Measurements from ENCODE around the gene LAMA4. TPM values are rescaled to one million over a fixed set of nuclear protein-coding genes. Genes with fewer than 3 reads are reported as not detected.

Gene LAMA4
- total RNA-seq, 1 experiment from 2014 or later = 9.4 TPM

DNA sequence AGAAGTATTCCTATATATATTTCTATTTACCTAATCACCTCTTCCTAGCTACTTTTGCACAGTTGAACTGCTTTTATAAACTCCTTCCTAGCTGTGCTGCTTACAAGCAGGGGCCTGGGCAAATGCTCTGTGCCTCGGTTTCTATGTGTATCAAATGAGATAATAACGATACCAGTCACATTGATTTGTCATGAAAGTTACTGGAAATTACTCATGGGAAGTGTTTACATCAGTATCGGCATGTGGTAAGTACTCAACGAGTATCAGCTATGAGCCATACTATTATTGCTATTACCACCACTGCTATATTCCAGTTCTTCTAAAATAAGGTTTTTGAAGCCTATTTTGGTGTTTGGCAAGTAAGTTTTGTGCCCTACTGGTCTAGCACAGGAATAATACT lies 4.9 kb downstream of the LAMA4 start:
- H3K9me2 ChIP-seq (replicated peaks; ENCODE audit: low read length) = no peaks in the 10 kb centered on the region
- intact Hi-C loops (cut with micrococcal nuclease) = no loop called here
- no peaks in the 10 kb centered on the region for H3F3A ChIP-seq (ENCODE audit: low read length, unreplicated experiment)
- no peaks in the 10 kb centered on the region for H3K27me3 ChIP-seq (ENCODE audit: low read length)
- peaks cover 6% of the 10 kb centered on the region for H3K4me1 ChIP-seq (ENCODE audit: insufficient read depth, low read length)
- H3K79me2 ChIP-seq (ENCODE audit: low read length) = no peaks in the 10 kb centered on the region
- no peaks in the 10 kb centered on the region for H3K36me3 ChIP-seq (ENCODE audit: low read depth, low read length)
- ATAC-seq (no peak), DNase-seq (no peak)
- POLR2A ChIA-PET (ENCODE audit: unreplicated experiment) = no interaction called here
- BruUV-seq (replicated peaks) = no TSS peak
- H3K9me3 ChIP-seq (ENCODE audit: low read length) = no peaks in the 10 kb centered on the region
- CTCF ChIA-PET = no interaction called here
- H3K4me3 ChIP-seq (ENCODE audit: low read length) = no peak overlapping the region
- TF ChIP-seq EZH2phosphoT487 (IDR thresholded peaks at IDR 0.05; ENCODE audit: borderline replicate concordance, low read length) (no peak), CTCF (conservative IDR thresholded peaks at IDR 0.05; ENCODE audit: low read depth, low read length) (no peak), EZH2 (IDR thresholded peaks at IDR 0.05; ENCODE audit: low read length, unreplicated experiment) (no peak)
- H3K9ac ChIP-seq (ENCODE audit: low read length) = no peak overlapping the region
- no peak overlapping the region for H2AFZ ChIP-seq (ENCODE audit: low read length)
- H3K4me2 ChIP-seq (ENCODE audit: low read length) = no peak overlapping the region
- no peaks in the 10 kb centered on the region for H4K20me1 ChIP-seq (ENCODE audit: low read length)
- no peak overlapping the region for H3K27ac ChIP-seq (ENCODE audit: low read length)

GRCh38 chr6:112247275-112247674 lies 7.1 kb downstream of the LAMA4 start:
- no peaks in the 10 kb centered on the region for H3K79me2 ChIP-seq (ENCODE audit: low read length)
- TF ChIP-seq EZH2phosphoT487 (IDR thresholded peaks at IDR 0.05; ENCODE audit: borderline replicate concordance, low read length) = no peak
- no peak for TF ChIP-seq CTCF (conservative IDR thresholded peaks at IDR 0.05; ENCODE audit: low read depth, low read length)
- TF ChIP-seq EZH2 (IDR thresholded peaks at IDR 0.05; ENCODE audit: low read length, unreplicated experiment) = no peak

GRCh38 chr6:112245511-112246203 lies 8.7 kb downstream of the LAMA4 start:
- ATAC-seq (no peak), DNase-seq (no peak)
- Histone ChIP-seq H3F3A (ENCODE audit: low read length, unreplicated experiment) (no peaks in the 10 kb centered on the region), H3K4me2 (ENCODE audit: low read length) (no peak overlapping the region), H3K79me2 (ENCODE audit: low read length) (no peaks in the 10 kb centered on the region), H2AFZ (ENCODE audit: low read length) (no peak overlapping the region), H3K9ac (ENCODE audit: low read length) (no peak overlapping the region), H3K9me3 (ENCODE audit: low read length) (no peaks in the 10 kb centered on the region), H3K27me3 (ENCODE audit: low read length) (no peaks in the 10 kb centered on the region), H4K20me1 (ENCODE audit: low read length) (no peaks in the 10 kb centered on the region), H3K36me3 (ENCODE audit: low read depth, low read length) (no peaks in the 10 kb centered on the region), H3K4me1 (ENCODE audit: insufficient read depth, low read length) (peaks cover 10% of the 10 kb centered on the region), H3K27ac (ENCODE audit: low read length) (no peak overlapping the region), H3K4me3 (ENCODE audit: low read length) (no peak overlapping the region), H3K9me2 (replicated peaks; ENCODE audit: low read length) (no peaks in the 10 kb centered on the region)
- no peak for TF ChIP-seq EZH2phosphoT487 (IDR thresholded peaks at IDR 0.05; ENCODE audit: borderline replicate concordance, low read length)
- no peak for TF ChIP-seq EZH2 (IDR thresholded peaks at IDR 0.05; ENCODE audit: low read length, unreplicated experiment)
- no peak for TF ChIP-seq CTCF (conservative IDR thresholded peaks at IDR 0.05; ENCODE audit: low read depth, low read length)
- POLR2A ChIA-PET (ENCODE audit: unreplicated experiment) = no interaction called here
- intact Hi-C loops (cut with micrococcal nuclease) = no loop called here
- CTCF ChIA-PET = no interaction called here
- BruUV-seq (replicated peaks) = no TSS peak

More at GRCh38 chr6:112247275-112247674, 7.1 kb downstream of the LAMA4 start:
- H3K9me2 ChIP-seq (replicated peaks; ENCODE audit: low read length) = no peaks in the 10 kb centered on the region
- no peaks in the 10 kb centered on the region for H3K36me3 ChIP-seq (ENCODE audit: low read depth, low read length)
- ATAC-seq (no peak), DNase-seq (no peak)
- no peaks in the 10 kb centered on the region for H4K20me1 ChIP-seq (ENCODE audit: low read length)
- no peaks in the 10 kb centered on the region for H3F3A ChIP-seq (ENCODE audit: low read length, unreplicated experiment)
- ChIA-PET CTCF (no interaction called here), POLR2A (ENCODE audit: unreplicated experiment) (interaction anchor here (0.6 kb wide), 1 partner anchor 335 kb away, joined by 3 read pairs; no protein-coding TSS in a partner anchor)
- no peak overlapping the region for H3K4me2 ChIP-seq (ENCODE audit: low read length)
- no peak overlapping the region for H3K27ac ChIP-seq (ENCODE audit: low read length)
- no peak overlapping the region for H2AFZ ChIP-seq (ENCODE audit: low read length)
- no peak overlapping the region for H3K9ac ChIP-seq (ENCODE audit: low read length)
- H3K4me1 ChIP-seq (ENCODE audit: insufficient read depth, low read length) = peaks cover 10% of the 10 kb centered on the region
- no peaks in the 10 kb centered on the region for H3K27me3 ChIP-seq (ENCODE audit: low read length)
- H3K4me3 ChIP-seq (ENCODE audit: low read length) = no peak overlapping the region
- no TSS peak for BruUV-seq (replicated peaks)
- H3K9me3 ChIP-seq (ENCODE audit: low read length) = no peaks in the 10 kb centered on the region
- intact Hi-C loops (cut with micrococcal nuclease) = no loop called here
